ENCODE measurements around the gene FGFRL1.

- TF ChIP-seq SUZ12 (IDR thresholded peaks at IDR 0.05; ENCODE audit: extremely low read depth, insufficient read depth, insufficient read length) (no peak), ZNF274 (IDR thresholded peaks at IDR 0.05; ENCODE audit: low read depth, low read length) (no peak)
These were observed 48.7 kb downstream of the FGFRL1 start for GRCh38 chr4:1060121-1060520.
